MV-4-11 (cell line): ENCODE data around the gene ADGRL3.
"Not testable (repeated sequence)": the region's sequence is repeated elsewhere in the genome, so short reads cannot be mapped to it uniquely, and the experiment has no call there.

ENCODE experiments used
- DNase-seq: peaks from one replicate; lab custom pipeline; 2025; lab: John Stamatoyannopoulos, UW

ADGRL3 gene

GRCh38 chr4:61909031-61909430, 708.9 kb downstream of the ADGRL3 start:
- no peak for DNase-seq

GRCh38 chr4:61911313-61911756, 711.2 kb downstream of the ADGRL3 start:
- DNase-seq: peak; percentile 7

GRCh38 chr4:61913619-61914018, 713.5 kb downstream of the ADGRL3 start:
- DNase-seq: no peak

- DNase-seq: no peak
Observed at GRCh38 chr4:61915501-61915900, 715.4 kb downstream of the ADGRL3 start.

GRCh38 chr4:61918507-61918906, 718.4 kb downstream of the ADGRL3 start:
- no peak for DNase-seq

- DNase-seq: no peak
Observed at GRCh38 chr4:61918987-61919386, 718.9 kb downstream of the ADGRL3 start.

GRCh38 chr4:61919561-61919960, 719.4 kb downstream of the ADGRL3 start:
- no peak for DNase-seq

GRCh38 chr4:61921920-61922319, 721.8 kb downstream of the ADGRL3 start:
- no peak for DNase-seq

- DNase-seq: no peak
Observed at GRCh38 chr4:61922766-61923165, 722.6 kb downstream of the ADGRL3 start.

GRCh38 chr4:61923179-61923578, 723.1 kb downstream of the ADGRL3 start:
- DNase-seq: no peak

- DNase-seq: peak; percentile 4
Observed at GRCh38 chr4:61924131-61924530, 724.0 kb downstream of the ADGRL3 start.

- DNase-seq: no peak
Observed at GRCh38 chr4:61933527-61933926, 733.4 kb downstream of the ADGRL3 start.

- no peak for DNase-seq
Observed at GRCh38 chr4:61934198-61934597, 734.1 kb downstream of the ADGRL3 start.

- DNase-seq: peak; percentile 5
Observed at GRCh38 chr4:61938250-61938846, 738.2 kb downstream of the ADGRL3 start.

- DNase-seq: no peak
Observed at GRCh38 chr4:61950625-61951024, 750.5 kb downstream of the ADGRL3 start.

GRCh38 chr4:61953386-61953785, 753.3 kb downstream of the ADGRL3 start:
- no peak for DNase-seq

GRCh38 chr4:61958591-61958990, 758.5 kb downstream of the ADGRL3 start:
- no peak for DNase-seq

GRCh38 chr4:61959087-61959486, 759.0 kb downstream of the ADGRL3 start:
- no peak for DNase-seq

- DNase-seq: no peak
Observed at GRCh38 chr4:61984260-61984909, 784.3 kb downstream of the ADGRL3 start.

- no peak for DNase-seq
Observed at GRCh38 chr4:61985426-61985825, 785.3 kb downstream of the ADGRL3 start.

- not testable (repeated sequence) for DNase-seq
Observed at GRCh38 chr4:61986929-61987328, 786.8 kb downstream of the ADGRL3 start.

GRCh38 chr4:61992351-61992750, 792.2 kb downstream of the ADGRL3 start:
- no peak for DNase-seq

- DNase-seq: no peak
Observed at GRCh38 chr4:61994036-61994435, 793.9 kb downstream of the ADGRL3 start.
